ENCODE measurements around the gene OPRM1. TPM values are rescaled to one million over a fixed set of nuclear protein-coding genes. Genes with fewer than 3 reads are reported as not detected.
A peak's percentile ranks its signal among the peaks of the same experiment; 100 is the strongest.
"Not testable (repeated sequence)": the region's sequence is repeated elsewhere in the genome, so short reads cannot be mapped to it uniquely, and the experiment has no call there.

Gene OPRM1
- total RNA-seq, 1 donor: not detected

GRCh38 chr6:154156135-154156896 is 117.3 kb downstream of the OPRM1 start:
- H3K27me3 ChIP-seq (ENCODE audit: insufficient read depth, low read length): no peaks in the 10 kb centered on the region
- H3K9me3 ChIP-seq (ENCODE audit: low read depth, low read length): no peaks in the 10 kb centered on the region
- H3K4me1 ChIP-seq (ENCODE audit: insufficient read depth, low read length): peaks cover 27% of the 10 kb centered on the region
- no peak overlapping the region for H3K4me3 ChIP-seq (ENCODE audit: low read length)

- H3K4me3 ChIP-seq (ENCODE audit: low read length): peak overlapping the region; percentile 11
- H3K9me3 ChIP-seq (ENCODE audit: low read depth, low read length): no peaks in the 10 kb centered on the region
- H3K27me3 ChIP-seq (ENCODE audit: insufficient read depth, low read length): no peaks in the 10 kb centered on the region
- peaks cover 35% of the 10 kb centered on the region for H3K4me1 ChIP-seq (ENCODE audit: insufficient read depth, low read length)
Observed at GRCh38 chr6:154157082-154157481, 118.0 kb downstream of the OPRM1 start.

GRCh38 chr6:154157706-154158105 is 118.7 kb downstream of the OPRM1 start:
- Histone ChIP-seq H3K4me3 (ENCODE audit: low read length) (no peak overlapping the region), H3K27me3 (ENCODE audit: insufficient read depth, low read length) (no peaks in the 10 kb centered on the region), H3K4me1 (ENCODE audit: insufficient read depth, low read length) (peaks cover 41% of the 10 kb centered on the region), H3K9me3 (ENCODE audit: low read depth, low read length) (no peaks in the 10 kb centered on the region)

- Histone ChIP-seq H3K27me3 (ENCODE audit: insufficient read depth, low read length) (no peaks in the 10 kb centered on the region), H3K4me1 (ENCODE audit: insufficient read depth, low read length) (peaks cover 45% of the 10 kb centered on the region), H3K9me3 (ENCODE audit: low read depth, low read length) (no peaks in the 10 kb centered on the region), H3K4me3 (ENCODE audit: low read length) (no peak overlapping the region)
Observed at GRCh38 chr6:154159126-154159525, 120.1 kb downstream of the OPRM1 start.

DNA sequence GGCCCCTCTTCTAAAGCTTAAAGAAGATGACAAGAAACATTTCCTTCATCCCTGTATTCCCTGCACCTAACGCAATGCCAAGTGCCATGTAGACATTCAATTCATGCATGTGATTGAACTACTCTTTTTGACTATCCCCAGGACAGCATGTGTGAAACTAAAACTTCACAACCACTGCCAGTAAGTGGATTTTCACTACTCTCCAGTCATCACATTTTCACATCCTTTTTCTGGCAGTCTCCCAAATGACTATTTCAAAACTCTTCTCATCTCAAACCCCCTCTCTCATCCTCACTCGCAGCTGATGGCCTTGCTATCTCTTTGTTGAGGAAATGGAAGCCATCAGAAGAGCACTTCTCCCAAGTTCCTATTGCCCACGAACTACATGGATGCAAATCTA is 122.6 kb downstream of the OPRM1 start:
- H3K4me1 ChIP-seq (ENCODE audit: insufficient read depth, low read length): peaks cover 57% of the 10 kb centered on the region
- H3K4me3 ChIP-seq (ENCODE audit: low read length): no peak overlapping the region
- no peaks in the 10 kb centered on the region for H3K9me3 ChIP-seq (ENCODE audit: low read depth, low read length)
- no peaks in the 10 kb centered on the region for H3K27me3 ChIP-seq (ENCODE audit: insufficient read depth, low read length)

- no peaks in the 10 kb centered on the region for H3K27me3 ChIP-seq (ENCODE audit: insufficient read depth, low read length)
- no peak overlapping the region for H3K4me3 ChIP-seq (ENCODE audit: low read length)
- peaks cover 67% of the 10 kb centered on the region for H3K4me1 ChIP-seq (ENCODE audit: insufficient read depth, low read length)
- no peaks in the 10 kb centered on the region for H3K9me3 ChIP-seq (ENCODE audit: low read depth, low read length)
Observed at GRCh38 chr6:154164397-154164796, 125.4 kb downstream of the OPRM1 start.

DNA sequence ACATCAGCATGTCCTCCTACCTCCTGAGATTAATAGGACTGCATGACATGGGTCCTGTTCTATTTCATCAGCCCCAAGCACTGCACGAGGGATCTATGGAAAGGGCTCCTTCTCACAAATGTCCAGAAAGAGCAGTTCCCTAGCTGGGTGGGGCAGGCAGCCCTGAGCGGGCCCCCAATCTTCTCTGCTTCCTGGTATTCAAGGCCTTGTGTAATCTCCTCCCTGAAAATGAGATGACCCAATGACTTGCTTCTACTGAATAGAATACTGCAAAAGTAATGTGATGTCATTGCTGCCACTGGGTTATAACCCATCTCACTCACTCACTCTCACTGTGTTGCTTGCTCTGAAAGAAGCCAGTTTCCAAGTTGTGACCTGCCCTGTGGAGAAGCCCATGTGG is 126.4 kb downstream of the OPRM1 start:
- Histone ChIP-seq H3K9me3 (ENCODE audit: low read depth, low read length) (no peaks in the 10 kb centered on the region), H3K4me1 (ENCODE audit: insufficient read depth, low read length) (peaks cover 78% of the 10 kb centered on the region), H3K27me3 (ENCODE audit: insufficient read depth, low read length) (no peaks in the 10 kb centered on the region), H3K4me3 (ENCODE audit: low read length) (no peak overlapping the region)

GRCh38 chr6:154166140-154166539 is 127.1 kb downstream of the OPRM1 start:
- Histone ChIP-seq H3K27me3 (ENCODE audit: insufficient read depth, low read length) (no peaks in the 10 kb centered on the region), H3K4me1 (ENCODE audit: insufficient read depth, low read length) (peaks cover 83% of the 10 kb centered on the region), H3K4me3 (ENCODE audit: low read length) (no peak overlapping the region), H3K9me3 (ENCODE audit: low read depth, low read length) (no peaks in the 10 kb centered on the region)

DNA sequence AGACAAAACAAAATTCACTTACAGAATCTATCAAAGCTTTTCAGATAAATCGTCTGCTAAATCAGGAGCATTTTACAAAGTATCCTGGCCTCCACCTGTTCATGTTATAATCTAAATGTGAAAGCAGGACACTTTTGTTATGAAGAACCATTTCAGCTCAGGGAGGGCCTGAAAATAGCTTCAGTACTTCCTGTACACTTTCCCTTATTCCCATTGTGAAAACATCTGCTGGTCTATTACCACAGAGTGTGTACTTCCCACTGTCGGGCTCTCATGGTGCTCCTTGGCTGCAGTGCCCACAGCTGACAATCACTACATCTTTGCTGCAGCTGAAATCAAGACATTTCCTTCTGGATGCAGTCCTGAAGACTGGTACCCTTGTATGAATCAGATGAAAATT is 128.1 kb downstream of the OPRM1 start:
- no peaks in the 10 kb centered on the region for H3K27me3 ChIP-seq (ENCODE audit: insufficient read depth, low read length)
- H3K4me1 ChIP-seq (ENCODE audit: insufficient read depth, low read length): peaks cover 73% of the 10 kb centered on the region
- H3K9me3 ChIP-seq (ENCODE audit: low read depth, low read length): no peaks in the 10 kb centered on the region
- H3K4me3 ChIP-seq (ENCODE audit: low read length): no peak overlapping the region

DNA sequence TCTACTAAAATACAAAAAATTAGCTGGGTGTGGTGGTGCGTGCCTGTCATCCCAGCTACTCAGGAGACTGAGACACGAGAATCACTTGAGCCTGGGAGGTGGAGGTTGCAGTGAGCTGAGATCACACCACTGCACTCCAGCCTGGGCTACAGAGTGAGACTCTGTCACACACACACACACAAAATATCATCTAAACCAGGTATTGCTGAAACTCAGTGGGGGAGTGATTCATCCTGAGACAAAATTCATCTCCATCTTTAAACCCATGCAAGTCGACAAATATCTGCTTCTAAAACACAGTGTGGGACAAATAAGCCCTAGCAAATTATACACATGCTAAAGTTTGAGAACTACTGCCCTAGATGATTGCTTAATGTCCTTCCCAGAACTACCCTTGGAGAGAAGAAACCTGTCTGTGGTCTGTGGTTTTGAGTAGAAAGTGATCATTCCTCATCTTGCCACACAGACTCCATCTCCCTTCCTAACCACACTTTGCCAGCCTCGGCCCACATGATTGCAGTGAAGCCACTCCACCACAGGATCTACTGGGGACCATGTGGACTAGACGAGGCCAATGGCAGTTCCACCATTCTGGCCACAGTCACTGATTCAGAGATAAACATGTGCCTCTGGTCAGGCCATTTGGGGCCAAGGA is 130.3 kb downstream of the OPRM1 start:
- H3K4me1 ChIP-seq (ENCODE audit: insufficient read depth, low read length): peaks cover 64% of the 10 kb centered on the region
- H3K4me3 ChIP-seq (ENCODE audit: low read length): no peak overlapping the region
- no peaks in the 10 kb centered on the region for H3K27me3 ChIP-seq (ENCODE audit: insufficient read depth, low read length)
- H3K9me3 ChIP-seq (ENCODE audit: low read depth, low read length): no peaks in the 10 kb centered on the region

DNA sequence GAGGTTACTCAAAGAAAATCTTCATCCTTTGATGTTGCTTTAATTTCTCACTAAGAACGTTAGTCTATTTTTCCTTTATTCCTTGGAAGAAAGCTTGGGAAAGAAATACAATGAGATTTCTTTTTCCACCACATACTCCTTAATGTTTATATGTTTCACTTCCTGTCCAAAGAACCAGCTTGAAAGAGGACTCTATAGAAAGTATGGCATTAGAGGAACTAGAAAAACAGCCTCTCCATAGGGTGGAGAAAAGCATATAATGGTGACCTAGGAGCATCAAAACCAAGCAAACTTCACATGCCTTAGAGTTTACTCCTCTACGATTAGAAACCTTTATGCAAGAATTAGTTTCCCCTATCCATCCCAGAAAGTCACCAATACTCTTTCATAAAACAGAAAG is 131.1 kb downstream of the OPRM1 start:
- peaks cover 58% of the 10 kb centered on the region for H3K4me1 ChIP-seq (ENCODE audit: insufficient read depth, low read length)
- no peaks in the 10 kb centered on the region for H3K27me3 ChIP-seq (ENCODE audit: insufficient read depth, low read length)
- H3K4me3 ChIP-seq (ENCODE audit: low read length): no peak overlapping the region
- H3K9me3 ChIP-seq (ENCODE audit: low read depth, low read length): no peaks in the 10 kb centered on the region

GRCh38 chr6:154172393-154172792 is 133.4 kb downstream of the OPRM1 start:
- H3K4me1 ChIP-seq (ENCODE audit: insufficient read depth, low read length): peaks cover 37% of the 10 kb centered on the region
- H3K27me3 ChIP-seq (ENCODE audit: insufficient read depth, low read length); H3K9me3 ChIP-seq (ENCODE audit: low read depth, low read length); H3K4me3 ChIP-seq (ENCODE audit: low read length): not testable (repeated sequence)

DNA sequence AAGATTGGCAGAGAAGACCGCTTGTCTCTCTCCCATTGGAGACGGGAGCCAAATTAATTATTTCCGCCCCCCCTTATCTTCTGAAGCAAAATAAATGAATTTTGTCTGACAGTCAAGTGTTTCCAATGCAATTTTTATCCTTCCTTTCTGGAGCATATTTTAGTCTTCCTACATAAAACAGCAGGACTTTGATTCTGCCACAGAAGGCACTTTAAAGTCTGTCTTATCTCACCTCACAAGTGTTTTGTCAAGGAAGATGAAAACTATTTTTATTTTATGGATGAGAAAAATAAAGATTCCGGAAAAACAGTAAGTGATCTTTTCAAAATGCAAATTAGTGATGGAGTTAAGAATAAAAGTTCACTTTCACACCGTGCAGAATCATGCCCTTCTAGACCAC is 140.4 kb downstream of the OPRM1 start:
- no peak overlapping the region for H3K4me3 ChIP-seq (ENCODE audit: low read length)
- H3K27me3 ChIP-seq (ENCODE audit: insufficient read depth, low read length): no peaks in the 10 kb centered on the region
- no peaks in the 10 kb centered on the region for H3K4me1 ChIP-seq (ENCODE audit: insufficient read depth, low read length)
- H3K9me3 ChIP-seq (ENCODE audit: low read depth, low read length): no peaks in the 10 kb centered on the region

GRCh38 chr6:154187203-154187602 is 148.2 kb downstream of the OPRM1 start:
- Histone ChIP-seq H3K27me3 (ENCODE audit: insufficient read depth, low read length) (no peaks in the 10 kb centered on the region), H3K9me3 (ENCODE audit: low read depth, low read length) (no peaks in the 10 kb centered on the region), H3K4me1 (ENCODE audit: insufficient read depth, low read length) (no peaks in the 10 kb centered on the region), H3K4me3 (ENCODE audit: low read length) (no peak overlapping the region)

GRCh38 chr6:154187714-154188113 is 148.7 kb downstream of the OPRM1 start:
- Histone ChIP-seq H3K27me3 (ENCODE audit: insufficient read depth, low read length) (no peaks in the 10 kb centered on the region), H3K4me1 (ENCODE audit: insufficient read depth, low read length) (no peaks in the 10 kb centered on the region), H3K4me3 (ENCODE audit: low read length) (no peak overlapping the region), H3K9me3 (ENCODE audit: low read depth, low read length) (no peaks in the 10 kb centered on the region)

- no peak overlapping the region for H3K4me3 ChIP-seq (ENCODE audit: low read length)
- no peaks in the 10 kb centered on the region for H3K9me3 ChIP-seq (ENCODE audit: low read depth, low read length)
- H3K4me1 ChIP-seq (ENCODE audit: insufficient read depth, low read length): no peaks in the 10 kb centered on the region
Observed at GRCh38 chr6:154196333-154196885, 157.4 kb downstream of the OPRM1 start.

More at GRCh38 chr6:154196333-154196885, 157.4 kb downstream of the OPRM1 start:
- H3K27me3 ChIP-seq (ENCODE audit: insufficient read depth, low read length): no peaks in the 10 kb centered on the region

All from mononuclear cell (primary cell).